ENCODE measurements around the gene SIVA1. TPM values are rescaled to one million over a fixed set of nuclear protein-coding genes. Genes with fewer than 3 reads are reported as not detected.

Gene SIVA1
- polyA plus RNA-seq, 3 donors from 2014 or later, result 155 to 321 (median 203) TPM

- no peak for DNase-seq
- H3K36me3 Mint-ChIP-seq, result no peaks in the 10 kb centered on the region
- no peaks in the 10 kb centered on the region for H3K9me3 Mint-ChIP-seq
- H3K4me1 Mint-ChIP-seq, result peaks cover 12 to 13% of the 10 kb centered on the region in 2 donors
- peaks cover 2 to 4% (median 4%) of the 10 kb centered on the region in 3 donors for H3K27me3 Mint-ChIP-seq (ENCODE audit: low read depth in 3 of 3)
- no peak overlapping the region for H3K27ac Mint-ChIP-seq
- peak overlapping the region in 1 of 5 donors; percentile 36 for H3K4me3 Mint-ChIP-seq
Measured at GRCh38 chr14:104803280-104803911, 50.4 kb downstream of the SIVA1 start.

DNA sequence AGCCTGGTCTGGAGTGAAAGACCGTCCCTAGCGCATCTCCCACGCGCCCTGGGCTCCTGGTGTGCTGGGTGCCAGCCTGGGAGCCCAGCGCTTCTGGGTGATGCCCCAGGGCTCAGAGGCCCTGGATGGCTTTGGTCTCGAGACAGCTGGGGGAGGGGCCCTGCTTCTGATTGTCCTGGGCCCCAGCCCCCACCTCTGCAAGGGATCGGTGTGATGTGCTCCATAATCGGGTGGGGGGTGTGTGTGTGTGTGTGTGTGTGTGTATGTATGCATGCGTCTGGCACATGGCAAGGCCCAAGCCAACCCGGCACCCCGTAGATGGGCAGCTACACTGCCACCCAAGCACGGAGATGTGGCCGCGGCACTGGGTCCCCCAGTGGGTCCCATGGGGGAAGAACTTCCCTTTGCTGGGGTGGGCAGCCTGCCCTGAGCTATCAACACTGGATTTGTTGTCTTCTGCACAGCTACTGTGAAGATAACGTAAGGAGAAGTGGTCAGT lies 51.0 kb downstream of the SIVA1 start:
- DNase-seq, result no peak
- no peaks in the 10 kb centered on the region for H3K9me3 Mint-ChIP-seq
- H3K27me3 Mint-ChIP-seq (ENCODE audit: low read depth in 3 of 3), result peaks cover 0 to 5% (median 2%) of the 10 kb centered on the region in 3 donors
- H3K27ac Mint-ChIP-seq, result no peak overlapping the region
- H3K4me3 Mint-ChIP-seq, result no peak overlapping the region
- no peaks in the 10 kb centered on the region for H3K36me3 Mint-ChIP-seq
- H3K4me1 Mint-ChIP-seq, result peaks cover 10 to 13% of the 10 kb centered on the region in 2 donors

- DNase-seq, result no peak
- peaks cover 3 to 11% of the 10 kb centered on the region in 2 donors for H3K4me1 Mint-ChIP-seq
- H3K36me3 Mint-ChIP-seq, result no peaks in the 10 kb centered on the region
- H3K27me3 Mint-ChIP-seq (ENCODE audit: low read depth in 3 of 3), result peaks cover 0 to 5% (median 0%) of the 10 kb centered on the region in 3 donors
- no peaks in the 10 kb centered on the region for H3K9me3 Mint-ChIP-seq
- no peak overlapping the region for H3K4me3 Mint-ChIP-seq
- H3K27ac Mint-ChIP-seq, result no peak overlapping the region
Measured at GRCh38 chr14:104804481-104805325, 51.8 kb downstream of the SIVA1 start.

GRCh38 chr14:104805326-104805678 lies 52.4 kb downstream of the SIVA1 start:
- Mint-ChIP-seq H3K27me3 (ENCODE audit: low read depth in 3 of 3) (peaks cover 0 to 5% (median 0%) of the 10 kb centered on the region in 3 donors), H3K27ac (no peak overlapping the region), H3K4me3 (no peak overlapping the region), H3K4me1 (peaks cover 0 to 9% of the 10 kb centered on the region in 2 donors), H3K9me3 (no peaks in the 10 kb centered on the region), H3K36me3 (no peaks in the 10 kb centered on the region)
- DNase-seq, result no peak

DNA sequence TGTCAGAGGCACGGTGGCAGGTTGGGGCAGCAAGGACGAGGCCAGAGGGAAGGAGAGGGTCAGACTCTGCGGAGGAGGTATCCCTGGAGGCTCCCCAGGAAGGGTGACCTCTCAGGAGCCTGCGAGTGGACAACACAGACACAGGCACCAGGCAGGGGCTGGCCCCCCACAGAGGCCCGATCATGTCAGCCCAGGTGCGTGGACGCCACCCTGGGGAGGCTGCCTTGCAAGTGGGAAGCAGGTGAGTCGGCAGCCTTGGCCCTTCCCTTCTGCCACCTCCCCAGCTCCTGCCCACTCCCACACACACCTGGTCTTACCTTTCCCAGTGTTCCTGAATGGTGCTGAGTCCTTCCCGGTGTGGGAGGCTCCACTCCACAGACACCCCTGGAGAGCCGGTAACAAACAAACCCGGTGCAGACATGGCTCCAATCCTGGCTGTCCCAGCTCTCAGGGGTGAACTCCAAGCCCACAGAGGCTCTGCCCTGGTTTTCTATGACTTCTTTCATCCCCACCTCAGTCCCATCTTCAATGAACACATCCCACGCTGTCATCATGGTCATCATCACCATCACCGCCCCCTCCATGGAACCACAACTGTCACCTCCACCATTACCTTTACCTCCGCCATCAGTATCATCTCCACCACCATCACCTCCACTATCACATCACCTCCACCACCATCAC lies 53.1 kb downstream of the SIVA1 start:
- Mint-ChIP-seq H3K4me3 (no peak overlapping the region), H3K36me3 (no peaks in the 10 kb centered on the region), H3K9me3 (no peaks in the 10 kb centered on the region), H3K27me3 (ENCODE audit: low read depth in 3 of 3) (peaks cover 0 to 5% (median 0%) of the 10 kb centered on the region in 3 donors), H3K27ac (peak overlapping the region in 1 of 6 donors; percentile 0), H3K4me1 (peaks cover 0 to 9% of the 10 kb centered on the region in 2 donors)
- DNase-seq, result no peak

DNA sequence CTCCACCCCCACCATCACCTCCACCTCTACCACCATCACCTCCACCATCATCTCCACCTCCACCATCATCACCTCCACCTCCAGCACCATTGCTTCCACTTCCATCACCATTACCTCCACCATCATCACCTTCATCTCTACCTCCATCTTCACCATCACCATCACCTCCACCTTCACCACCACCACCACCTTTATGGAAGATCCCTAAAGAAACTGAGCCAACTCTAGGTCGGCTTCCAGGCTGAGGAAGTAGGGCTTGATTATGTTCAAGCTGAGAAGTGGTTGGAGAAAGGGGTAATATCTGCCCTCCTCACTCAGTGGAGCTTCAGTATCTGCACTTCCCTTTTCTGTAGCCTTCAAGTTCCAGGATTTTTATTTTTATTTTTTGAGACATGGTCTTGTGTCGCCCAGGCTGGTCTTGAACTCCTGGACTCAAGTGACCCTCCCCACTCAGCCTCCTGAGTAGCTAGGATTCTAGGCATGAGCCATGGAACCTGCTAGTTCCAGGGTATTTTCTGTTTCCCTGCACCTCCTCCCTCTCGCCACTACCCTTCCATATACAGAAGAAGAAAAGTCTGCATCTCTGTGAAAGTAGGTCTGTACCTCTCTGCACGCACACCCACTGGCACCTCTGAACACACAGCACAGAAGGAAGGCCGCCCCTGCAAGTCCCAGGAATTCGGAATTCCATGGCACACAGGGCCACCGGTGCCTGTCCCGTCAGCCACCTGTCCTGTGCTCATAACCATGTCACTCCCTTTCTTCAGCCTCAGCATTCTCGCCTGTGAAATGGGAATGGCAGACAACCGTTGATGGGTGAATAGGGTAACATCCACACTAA lies 53.9 kb downstream of the SIVA1 start:
- Mint-ChIP-seq H3K27me3 (ENCODE audit: low read depth in 3 of 3) (peaks cover 0 to 4% (median 0%) of the 10 kb centered on the region in 3 donors), H3K4me1 (peaks cover 0 to 3% of the 10 kb centered on the region in 2 donors), H3K27ac (peak overlapping the region in 1 of 6 donors; percentile 0), H3K9me3 (no peaks in the 10 kb centered on the region), H3K36me3 (no peaks in the 10 kb centered on the region), H3K4me3 (no peak overlapping the region)
- DNase-seq, result no peak

GRCh38 chr14:104808456-104808855 lies 55.5 kb downstream of the SIVA1 start:
- Mint-ChIP-seq H3K4me1 (peaks cover 1% of the 10 kb centered on the region in 2 donors), H3K27ac (no peak overlapping the region), H3K4me3 (no peak overlapping the region), H3K36me3 (no peaks in the 10 kb centered on the region), H3K9me3 (no peaks in the 10 kb centered on the region), H3K27me3 (ENCODE audit: low read depth in 3 of 3) (peaks cover 0 to 4% (median 0%) of the 10 kb centered on the region in 3 donors)
- no peak for DNase-seq

Other genes starting within 250 kb of the SIVA1 start
- not detected for gene C14orf180, start 173.4 kb upstream of the SIVA1 start, polyA plus RNA-seq
- gene TMEM179, start 148.4 kb upstream of the SIVA1 start, polyA plus RNA-seq, result not detected
- 1 to 10 TPM in 2 of 3 donors, not detected in 1; 1.5 to 2.5 TPM for gene INF2, start 63.5 kb upstream of the SIVA1 start, polyA plus RNA-seq
- gene ADSS1, start 28.9 kb upstream of the SIVA1 start, polyA plus RNA-seq, result 1 to 10 TPM in 2 of 3 donors, under 1 TPM in 1; 0.43 to 2.4 (median 1.2) TPM
- gene AKT1, start 42.6 kb downstream of the SIVA1 start, polyA plus RNA-seq, result 10 to 100 TPM; 14.8 to 23.3 (median 21.3) TPM
- gene ZBTB42, start 48.0 kb downstream of the SIVA1 start, polyA plus RNA-seq, result 1 to 10 TPM in 2 of 3 donors, under 1 TPM in 1; 0.25 to 2.4 (median 2.0) TPM
- gene CEP170B, start 112.1 kb downstream of the SIVA1 start, polyA plus RNA-seq, result not detected
- 10 to 100 TPM in 2 of 3 donors, 1 to 10 TPM in 1; 2.3 to 49.3 (median 19.7) TPM for gene PLD4, start 171.7 kb downstream of the SIVA1 start, polyA plus RNA-seq
- not detected for gene AHNAK2, start 225.2 kb downstream of the SIVA1 start, polyA plus RNA-seq
- gene CLBA1, start 232.6 kb downstream of the SIVA1 start, polyA plus RNA-seq, result under 1 TPM in 2 of 3 donors, not detected in 1; 0.37 to 0.57 TPM